Measurements from ENCODE around the gene CEP89.

DNA sequence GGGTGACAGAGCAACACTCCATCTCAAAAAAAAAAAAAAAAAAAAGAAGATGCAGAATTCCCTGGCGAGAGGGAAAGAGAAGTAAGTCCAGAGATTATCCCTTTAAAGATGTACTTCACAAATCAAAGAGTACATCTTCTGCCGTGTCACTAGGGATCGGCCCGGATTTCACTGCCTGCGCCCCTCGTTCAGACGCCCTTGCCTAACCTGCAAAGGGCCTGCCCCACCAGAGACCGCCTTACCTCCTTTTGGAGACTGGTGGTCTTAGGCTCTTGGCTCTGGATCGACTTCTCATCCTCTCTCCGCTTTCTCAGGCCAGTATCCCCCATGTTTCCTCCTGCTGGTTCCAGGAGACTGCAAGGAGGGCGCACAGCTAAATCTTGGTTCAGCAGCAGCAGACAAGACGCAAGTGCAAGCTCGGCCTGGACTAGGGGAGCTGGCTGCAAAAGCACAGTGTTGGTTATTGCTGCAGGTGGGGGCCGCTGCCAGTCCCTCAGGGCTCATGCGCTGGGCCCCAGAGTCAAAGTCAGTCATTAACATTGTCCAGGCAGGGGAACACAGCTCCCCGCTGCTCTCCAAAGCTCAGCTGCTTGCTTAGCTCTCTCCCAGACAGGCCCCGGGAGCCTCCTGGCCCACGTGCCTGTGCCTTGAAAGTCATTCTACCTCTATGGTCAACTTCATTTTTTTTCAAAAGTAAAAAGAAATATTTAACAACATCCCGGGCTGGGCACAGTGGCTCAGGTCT lies 103.4 kb downstream of the CEP89 start:
- TF ChIP-seq, protein P1, sequence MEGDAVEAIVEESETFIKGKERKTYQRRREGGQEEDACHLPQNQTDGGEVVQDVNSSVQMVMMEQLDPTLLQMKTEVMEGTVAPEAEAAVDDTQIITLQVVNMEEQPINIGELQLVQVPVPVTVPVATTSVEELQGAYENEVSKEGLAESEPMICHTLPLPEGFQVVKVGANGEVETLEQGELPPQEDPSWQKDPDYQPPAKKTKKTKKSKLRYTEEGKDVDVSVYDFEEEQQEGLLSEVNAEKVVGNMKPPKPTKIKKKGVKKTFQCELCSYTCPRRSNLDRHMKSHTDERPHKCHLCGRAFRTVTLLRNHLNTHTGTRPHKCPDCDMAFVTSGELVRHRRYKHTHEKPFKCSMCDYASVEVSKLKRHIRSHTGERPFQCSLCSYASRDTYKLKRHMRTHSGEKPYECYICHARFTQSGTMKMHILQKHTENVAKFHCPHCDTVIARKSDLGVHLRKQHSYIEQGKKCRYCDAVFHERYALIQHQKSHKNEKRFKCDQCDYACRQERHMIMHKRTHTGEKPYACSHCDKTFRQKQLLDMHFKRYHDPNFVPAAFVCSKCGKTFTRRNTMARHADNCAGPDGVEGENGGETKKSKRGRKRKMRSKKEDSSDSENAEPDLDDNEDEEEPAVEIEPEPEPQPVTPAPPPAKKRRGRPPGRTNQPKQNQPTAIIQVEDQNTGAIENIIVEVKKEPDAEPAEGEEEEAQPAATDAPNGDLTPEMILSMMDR (IDR thresholded peaks at IDR 0.05): no peak
- no peak for TF ChIP-seq EP300 (IDR thresholded peaks at IDR 0.05)
